Keratinocyte (primary cell): ENCODE measurements around the gene POLD1. TPM values are rescaled to one million over a fixed set of nuclear protein-coding genes. Genes with fewer than 3 reads are reported as not detected.

Experiments
- DNase-seq: peaks from one replicate; pipeline ENCODE4 v3.0.0-alpha.2; 2011; ENCODE audit warnings: low read depth, missing footprints, low spot score
- FAIRE-seq: peaks from 2 replicates; lab custom pipeline; 2011; peaks lifted over from hg19 to GRCh38; lab: Jason Lieb, UNC
- H2AFZ ChIP-seq: 2 replicates; pipeline ENCODE4 v1.6.0; 2012; ENCODE audit warnings: low read length, control low read depth, inconsistent platforms; ENCODE audit not compliant: control insufficient read depth
- H3K27ac ChIP-seq: 2 replicates; pipeline ENCODE4 v1.5.1; 2011; ENCODE audit warnings: low read length; ENCODE audit not compliant: control insufficient read depth, insufficient read depth
- H3K27me3 ChIP-seq: 3 replicates; pipeline ENCODE4 v1.6.0; 2011; ENCODE audit warnings: low read length; ENCODE audit not compliant: control insufficient read depth, insufficient read depth; ENCODE audit errors: extremely low read depth
- H3K36me3 ChIP-seq, 2 experiments: 2 replicates in 1 of 2; 3 replicates in 1 of 2; pipeline ENCODE4 v1.5.1; 2011; ENCODE audit warnings: low read length in 2 of 2, mild to moderate bottlenecking in 1 of 2; ENCODE audit not compliant: control insufficient read depth in 2 of 2, insufficient read depth in 2 of 2; ENCODE audit errors: extremely low read depth in 1 of 2
- H3K4me1 ChIP-seq: 3 replicates; pipeline ENCODE4 v1.5.1; 2011; ENCODE audit warnings: low read length; ENCODE audit not compliant: control insufficient read depth, insufficient read depth; ENCODE audit errors: extremely low read depth
- H3K4me2 ChIP-seq: 3 replicates; pipeline ENCODE4 v1.6.0; 2011; ENCODE audit warnings: low read depth, low read length; ENCODE audit not compliant: control insufficient read depth, insufficient read depth; ENCODE audit errors: extremely low read depth
- H3K4me3 ChIP-seq, 3 experiments: fragments of 200-600 bp in 1 of 3; sonication (generic) in 1 of 3; 2 replicates in 2 of 3; 3 replicates in 1 of 3; pipeline ENCODE4 v1.5.1; 2011 to 2016; ENCODE audit warnings: low read length in 3 of 3, mild to moderate bottlenecking in 3 of 3, control low read depth in 2 of 3, inconsistent platforms in 1 of 3, low read depth in 1 of 3, mixed read lengths in 1 of 3, mixed run types in 1 of 3, moderate library complexity in 1 of 3; ENCODE audit not compliant: control insufficient read depth in 2 of 3, insufficient read depth in 2 of 3; ENCODE audit errors: extremely low read depth in 1 of 3
- H3K79me2 ChIP-seq: 2 replicates; pipeline ENCODE4 v1.6.0; 2012; ENCODE audit warnings: low read length; ENCODE audit not compliant: control insufficient read depth, insufficient read depth
- H3K9ac ChIP-seq: 3 replicates; pipeline ENCODE4 v1.6.0; 2011; ENCODE audit warnings: low read length; ENCODE audit not compliant: control insufficient read depth, insufficient read depth; ENCODE audit errors: extremely low read depth
- H3K9me1 ChIP-seq: 3 replicates; pipeline ENCODE4 v1.6.0; 2011; ENCODE audit warnings: low read length; ENCODE audit not compliant: control insufficient read depth, insufficient read depth; ENCODE audit errors: extremely low read depth
- H3K9me3 ChIP-seq: 2 replicates; pipeline ENCODE4 v1.5.1; 2012; ENCODE audit warnings: low read depth, low read length; ENCODE audit not compliant: control insufficient read depth
- H4K20me1 ChIP-seq: 3 replicates; pipeline ENCODE4 v1.6.0; 2011; ENCODE audit warnings: low read length; ENCODE audit not compliant: control insufficient read depth, insufficient read depth; ENCODE audit errors: extremely low read depth
- EZH2 ChIP-seq: IDR thresholded peaks from one replicate; pipeline ENCODE4 v1.6.1; 2012; ENCODE audit warnings: inconsistent platforms, mild to moderate bottlenecking, low read length, moderate library complexity
- dilution Hi-C: fragments of 300-500 bp; cut with MboI; formaldehyde crosslinking; loops from one replicate; pipeline ENCODE4 v1.7.0; 2020; ENCODE audit warnings: low sequenced_read_pairs; ENCODE audit not compliant: extremely low pct_ligation_motif_present
- polyA plus RNA-seq, 5 experiments: library from polyadenylated mRNA; depleted of rRNA in 3 of 5; stranded (reverse) in 3 of 5; stranded (forward) in 1 of 5; unstranded in 1 of 5; fragments of >200 nt; gene quantifications; 1 replicate in 1 of 5; 2 replicates in 3 of 5; 3 replicates in 1 of 5; pipeline versions ENCODE4 v1.2.1 to v1.2.3, GENCODE V29; 2011 to 2012; ENCODE audit warnings: missing spikeins in 2 of 5, low read depth in 1 of 5, low replicate concordance in 1 of 5
- TF ChIP-seq, protein P1 (sequence below), 3 experiments: IDR thresholded peaks in 1 of 3; conservative IDR thresholded peaks in 1 of 3; optimal IDR thresholded peaks in 1 of 3; 2 replicates in 2 of 3; 3 replicates in 1 of 3; pipeline versions ENCODE3 to v1.5.1; 2011; ENCODE audit warnings: low read length in 3 of 3, mild to moderate bottlenecking in 3 of 3, moderate library complexity in 2 of 3, control low read depth in 1 of 3, inconsistent platforms in 1 of 3; ENCODE audit not compliant: insufficient read depth in 2 of 3; ENCODE audit errors: extremely low read depth in 1 of 3

POLD1 gene
- polyA plus RNA-seq, 1 donor (not counting 4 experiments of a cell fraction or from before 2014, with no cell fraction given), result 8.7 TPM

DNA sequence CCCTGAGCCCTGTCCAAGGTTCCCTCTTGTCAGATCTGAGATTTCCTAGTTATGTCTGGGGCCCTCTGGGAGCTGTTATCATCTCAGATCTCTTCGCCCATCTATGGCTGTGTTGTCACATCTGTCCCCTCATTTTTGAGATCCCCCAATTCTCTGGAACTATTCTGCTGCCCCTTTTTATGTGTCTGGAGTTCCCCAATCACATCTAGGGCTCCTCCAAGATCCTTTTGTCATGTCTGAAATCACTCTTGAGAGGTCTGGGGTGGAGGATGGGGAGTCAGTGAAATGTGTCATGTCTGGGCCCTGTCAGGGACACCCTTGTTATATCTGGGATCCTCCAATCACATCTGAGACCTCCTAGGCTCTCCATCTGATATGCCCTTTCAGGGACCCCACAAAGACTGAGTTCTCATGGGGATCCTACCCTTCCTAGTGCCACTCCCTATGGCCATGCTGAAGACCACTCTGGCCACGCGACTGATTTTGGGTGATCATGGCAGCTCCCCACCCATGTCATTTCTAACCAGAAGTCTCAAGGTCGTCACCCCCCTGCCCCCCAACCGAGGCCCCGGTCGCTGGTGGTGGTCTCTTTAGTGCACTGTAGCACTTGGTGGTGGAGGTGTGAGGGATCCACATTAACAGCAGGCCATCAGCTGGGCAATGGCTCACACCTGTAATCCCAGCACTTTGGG lies 44.8 kb downstream of the POLD1 start:
- TF ChIP-seq EZH2, result no peak
- TF ChIP-seq, protein P1, sequence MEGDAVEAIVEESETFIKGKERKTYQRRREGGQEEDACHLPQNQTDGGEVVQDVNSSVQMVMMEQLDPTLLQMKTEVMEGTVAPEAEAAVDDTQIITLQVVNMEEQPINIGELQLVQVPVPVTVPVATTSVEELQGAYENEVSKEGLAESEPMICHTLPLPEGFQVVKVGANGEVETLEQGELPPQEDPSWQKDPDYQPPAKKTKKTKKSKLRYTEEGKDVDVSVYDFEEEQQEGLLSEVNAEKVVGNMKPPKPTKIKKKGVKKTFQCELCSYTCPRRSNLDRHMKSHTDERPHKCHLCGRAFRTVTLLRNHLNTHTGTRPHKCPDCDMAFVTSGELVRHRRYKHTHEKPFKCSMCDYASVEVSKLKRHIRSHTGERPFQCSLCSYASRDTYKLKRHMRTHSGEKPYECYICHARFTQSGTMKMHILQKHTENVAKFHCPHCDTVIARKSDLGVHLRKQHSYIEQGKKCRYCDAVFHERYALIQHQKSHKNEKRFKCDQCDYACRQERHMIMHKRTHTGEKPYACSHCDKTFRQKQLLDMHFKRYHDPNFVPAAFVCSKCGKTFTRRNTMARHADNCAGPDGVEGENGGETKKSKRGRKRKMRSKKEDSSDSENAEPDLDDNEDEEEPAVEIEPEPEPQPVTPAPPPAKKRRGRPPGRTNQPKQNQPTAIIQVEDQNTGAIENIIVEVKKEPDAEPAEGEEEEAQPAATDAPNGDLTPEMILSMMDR (optimal IDR thresholded peaks at IDR 0.05 in 1 of 3, IDR thresholded peaks at IDR 0.05 in 1 of 3, conservative IDR thresholded peaks at IDR 0.05 in 1 of 3; ENCODE audit: extremely low read depth in 1 of 3, insufficient read depth in 2 of 3, low read length in 3 of 3), result no peak
- Histone ChIP-seq H3K79me2 (no peaks in the 10 kb centered on the region), H3K9me3 (no peaks in the 10 kb centered on the region), H3K36me3 (no peaks in the 10 kb centered on the region), H4K20me1 (no peaks in the 10 kb centered on the region), H3K27me3 (peaks cover 11% of the 10 kb centered on the region), H3K9ac (no peak overlapping the region), H2AFZ (no peak overlapping the region), H3K4me3 (no peak overlapping the region), H3K4me2 (no peak overlapping the region), H3K4me1 (peaks cover 9% of the 10 kb centered on the region), H3K9me1 (no peaks in the 10 kb centered on the region), H3K27ac (no peak overlapping the region)
- FAIRE-seq (no peak), DNase-seq (no peak)
- dilution Hi-C loops, result no loop called here

DNA sequence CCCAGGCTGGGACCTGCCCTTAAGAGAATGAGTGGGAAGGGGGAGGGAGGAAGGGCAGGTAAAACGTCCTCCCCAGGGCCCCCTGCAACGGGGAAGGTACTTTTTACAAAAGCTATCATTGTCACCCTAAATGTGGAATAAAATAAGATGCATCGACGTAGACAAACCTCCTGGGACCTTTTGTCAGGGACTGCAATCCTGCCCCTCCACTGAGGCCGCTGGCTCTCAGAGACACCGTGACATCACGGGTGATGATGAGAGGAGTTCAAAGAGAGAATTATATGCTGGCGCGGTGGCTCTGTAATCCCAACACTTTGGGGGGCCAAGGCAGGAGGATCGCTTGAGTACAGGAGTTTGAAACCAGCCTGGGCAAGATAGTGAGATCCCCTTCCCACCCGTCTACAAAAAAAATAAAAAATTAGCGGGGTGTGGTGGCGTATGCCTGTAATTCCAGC lies 46.8 kb downstream of the POLD1 start:
- H4K20me1 ChIP-seq, result no peaks in the 10 kb centered on the region
- no peak for FAIRE-seq
- peak overlapping the region; percentile 97 for H3K4me2 ChIP-seq
- H3K9ac ChIP-seq, result peak overlapping the region; percentile 52
- dilution Hi-C loops, result no loop called here
- no peaks in the 10 kb centered on the region for H3K9me1 ChIP-seq
- no peaks in the 10 kb centered on the region for H3K36me3 ChIP-seq
- no peak for TF ChIP-seq EZH2
- TF ChIP-seq, protein P1 (optimal IDR thresholded peaks at IDR 0.05 in 1 of 3, IDR thresholded peaks at IDR 0.05 in 1 of 3, conservative IDR thresholded peaks at IDR 0.05 in 1 of 3; ENCODE audit: extremely low read depth in 1 of 3, insufficient read depth in 2 of 3, low read length in 3 of 3), result no peak
- H3K27ac ChIP-seq, result no peak overlapping the region
- H3K9me3 ChIP-seq, result no peaks in the 10 kb centered on the region
- H3K79me2 ChIP-seq, result no peaks in the 10 kb centered on the region
- DNase-seq, result no peak
- H3K27me3 ChIP-seq, result peaks cover 14% of the 10 kb centered on the region
- peak overlapping the region in 2 of 3 experiments; percentile 70 to 77 for H3K4me3 ChIP-seq
- H2AFZ ChIP-seq, result peak overlapping the region; percentile 99
- peaks cover 9% of the 10 kb centered on the region for H3K4me1 ChIP-seq
